HepG2 (cell line): Measurements from ENCODE around the gene HSPE1. TPM values are rescaled to one million over a fixed set of nuclear protein-coding genes. Genes with fewer than 3 reads are reported as not detected.

Experiments used
- CAMTA2 ChIP-seq: sonication (generic); formaldehyde crosslinking; IDR thresholded peaks from 2 replicates; pipeline ENCODE4 v1.4.0; 2020; ENCODE audit warnings: mild to moderate bottlenecking, missing genetic modification reagents, borderline replicate concordance
- GATAD2A ChIP-seq: IDR thresholded peaks from 2 replicates; pipeline ENCODE4 v1.6.1; 2016
- GTF3A ChIP-seq: sonication (generic); formaldehyde crosslinking; conservative IDR thresholded peaks from 2 replicates; pipeline ENCODE4 v1.4.0; 2020; ENCODE audit warnings: mild to moderate bottlenecking, missing genetic modification reagents
- JUND ChIP-seq: sonication (generic); formaldehyde crosslinking; IDR thresholded peaks from 2 replicates; pipeline ENCODE4 v1.8.0; 2022; ENCODE audit warnings: mild to moderate bottlenecking, missing genetic modification reagents
- KDM5A ChIP-seq: fragments of 200-600 bp; sonication (generic); IDR thresholded peaks from 2 replicates; pipeline ENCODE4 v1.7.0; 2018; ENCODE audit warnings: antibody characterized with exemption, mild to moderate bottlenecking, low read length, borderline replicate concordance
- KMT2B ChIP-seq: IDR thresholded peaks from 2 replicates; pipeline ENCODE4 v1.6.1; 2016; ENCODE audit warnings: missing genetic modification reagents, missing compliant biosample characterization
- MXI1 ChIP-seq: IDR thresholded peaks from 3 replicates; pipeline ENCODE4 v1.6.1; 2012; ENCODE audit warnings: low read depth, low read length, inconsistent platforms, borderline replicate concordance
- POLR2G ChIP-seq: fragments of 200-400 bp; formaldehyde crosslinking; IDR thresholded peaks from 2 replicates; pipeline ENCODE4 v1.6.1; 2018; ENCODE audit warnings: mild to moderate bottlenecking, low read depth, low read length, moderate library complexity
- SP140L ChIP-seq: sonication (generic); formaldehyde crosslinking; IDR thresholded peaks from 2 replicates; pipeline ENCODE4 v1.4.0; 2020; ENCODE audit warnings: missing genetic modification reagents, borderline replicate concordance
- ZFP36L1 ChIP-seq: sonication (generic); formaldehyde crosslinking; IDR thresholded peaks from 2 replicates; pipeline ENCODE4 v1.8.0; 2022; ENCODE audit warnings: mild to moderate bottlenecking, missing genetic modification reagents, moderate library complexity
- ZFX ChIP-seq: sonication (generic); formaldehyde crosslinking; IDR thresholded peaks from 2 replicates; pipeline ENCODE4 v1.4.0; 2020; ENCODE audit warnings: mild to moderate bottlenecking, low read depth, missing genetic modification reagents, moderate library complexity
- ZNF292 ChIP-seq: sonication (generic); formaldehyde crosslinking; IDR thresholded peaks from 2 replicates; pipeline ENCODE4 v1.8.1; 2022; ENCODE audit warnings: mild to moderate bottlenecking, low read depth, missing genetic modification reagents, borderline replicate concordance
- ZNF44 ChIP-seq: sonication (generic); formaldehyde crosslinking; IDR thresholded peaks from 2 replicates; pipeline ENCODE4 v1.5.1; 2020; ENCODE audit warnings: mild to moderate bottlenecking, missing genetic modification reagents
- ZNF749 ChIP-seq: sonication (generic); formaldehyde crosslinking; IDR thresholded peaks from 2 replicates; pipeline ENCODE4 v1.8.0; 2022; ENCODE audit warnings: mild to moderate bottlenecking, missing genetic modification reagents, moderate library complexity, borderline replicate concordance
- ZNF773 ChIP-seq: sonication (generic); formaldehyde crosslinking; IDR thresholded peaks from 2 replicates; pipeline ENCODE4 v1.4.0; 2020; ENCODE audit warnings: missing genetic modification reagents, borderline replicate concordance
- polyA plus RNA-seq, 8 experiments: library from polyadenylated mRNA; depleted of rRNA in 3 of 8; stranded (reverse) in 7 of 8; unstranded in 1 of 8; fragments of >200 nt; fragmentation: Illumina TruSeq in 4 of 8; extraction: Trizol in 4 of 8; gene quantifications; 2 replicates each; pipeline versions ENCODE4 v1.2.1 to v1.2.3, GENCODE V29; 2011 to 2016; ENCODE audit warnings: low read depth in 4 of 8, missing spikeins in 1 of 8, mixed read lengths in 1 of 8; ENCODE audit not compliant: insufficient read depth in 1 of 8
- total RNA-seq, 5 experiments: library from RNA; depleted of rRNA; stranded (reverse); fragments of >200 nt; fragmentation: Illumina TruSeq; extraction: Trizol; gene quantifications; 2 replicates each; pipeline ENCODE4 v1.2.3, GENCODE V29; 2016; ENCODE audit warnings: low read depth in 1 of 5
- TF ChIP-seq, protein P1 (sequence below): sonication (generic); formaldehyde crosslinking; IDR thresholded peaks from 2 replicates; pipeline ENCODE4 v1.4.0; 2020; ENCODE audit warnings: missing genetic modification reagents
- TF ChIP-seq, protein P2 (sequence below): sonication (generic); formaldehyde crosslinking; IDR thresholded peaks from 2 replicates; pipeline ENCODE4 v1.4.0; 2020; ENCODE audit warnings: missing genetic modification reagents, borderline replicate concordance
- TF ChIP-seq, protein P3 (sequence below): sonication (generic); formaldehyde crosslinking; IDR thresholded peaks from 2 replicates; pipeline ENCODE4 v1.5.1; 2020; ENCODE audit warnings: missing genetic modification reagents, mild to moderate bottlenecking, borderline replicate concordance
- TF ChIP-seq, protein P4 (sequence below), 2 experiments: sonication (generic) in 1 of 2; formaldehyde crosslinking in 1 of 2; IDR thresholded peaks; 2 replicates each; pipeline versions ENCODE4 v1.4.0 to v1.6.1; 2018 to 2020; ENCODE audit warnings: missing genetic modification reagents in 2 of 2, borderline replicate concordance in 1 of 2, low read depth in 1 of 2, mild to moderate bottlenecking in 1 of 2, missing biosample characterization in 1 of 2
- TF ChIP-seq, protein P5 (sequence below): IDR thresholded peaks from 2 replicates; pipeline ENCODE4 v1.6.1; 2016; ENCODE audit warnings: missing genetic modification reagents, missing compliant biosample characterization

The HSPE1 gene
- total and polyA plus RNA-seq, 2 of the 13 experiments (the other 11 are each of a cell fraction or from before 2014, with no cell fraction given), result 244 to 823 TPM

DNA sequence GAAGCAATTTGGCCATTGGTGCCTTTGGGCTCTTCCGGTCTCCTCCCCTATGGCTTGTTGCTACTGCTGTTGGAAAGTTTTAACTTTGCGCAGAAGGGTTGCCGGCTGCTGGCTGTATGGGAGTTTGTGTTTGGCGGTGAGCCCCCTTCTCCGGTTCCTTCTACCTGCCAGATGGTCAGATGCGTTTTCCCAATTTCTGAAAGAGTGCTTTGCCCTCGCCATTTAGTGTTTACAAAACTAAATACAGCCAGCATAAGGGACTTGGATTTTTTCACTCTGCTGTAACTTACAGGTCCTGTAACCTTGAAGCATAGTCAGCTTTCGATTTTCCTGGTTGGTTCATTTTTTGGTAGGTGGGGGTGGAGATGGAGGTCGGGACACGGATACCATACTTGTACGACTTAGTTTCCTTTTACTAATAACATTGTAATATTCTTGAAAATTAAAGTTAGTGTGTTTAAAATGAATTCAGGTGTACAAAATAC is 46.2 kb upstream of the HSPE1 start (continued):
- TF ChIP-seq MXI1 (peak; percentile 20; the same call in 1 of the 3 replicates), ZNF44 (CRISPR knock-in tag) (0 out of 2 replicates have a peak, but pooled peaks have one; percentile 7), KDM5A (peak; percentile 53; the same call in 1 of the 2 replicates), ZFX (CRISPR knock-in tag) (no peak), CAMTA2 (CRISPR knock-in tag) (no peak), ZFP36L1 (CRISPR knock-in tag) (0 out of 2 replicates have a peak, but pooled peaks have one; percentile 67), ZNF292 (CRISPR knock-in tag) (peak; percentile 27; the same call in 1 of the 2 replicates), SP140L (CRISPR knock-in tag) (0 out of 2 replicates have a peak, but pooled peaks have one; percentile 33), GTF3A (CRISPR knock-in tag) (no peak), KMT2B (peak; percentile 79; the same call in 1 of the 2 replicates), ZNF749 (peak; percentile 68), ZNF773 (no peak), POLR2G (peak; percentile 94), JUND (no peak), GATAD2A (CRISPR knock-in tag) (peak; percentile 29; the same call in 1 of the 2 replicates)
- TF ChIP-seq, protein P1, sequence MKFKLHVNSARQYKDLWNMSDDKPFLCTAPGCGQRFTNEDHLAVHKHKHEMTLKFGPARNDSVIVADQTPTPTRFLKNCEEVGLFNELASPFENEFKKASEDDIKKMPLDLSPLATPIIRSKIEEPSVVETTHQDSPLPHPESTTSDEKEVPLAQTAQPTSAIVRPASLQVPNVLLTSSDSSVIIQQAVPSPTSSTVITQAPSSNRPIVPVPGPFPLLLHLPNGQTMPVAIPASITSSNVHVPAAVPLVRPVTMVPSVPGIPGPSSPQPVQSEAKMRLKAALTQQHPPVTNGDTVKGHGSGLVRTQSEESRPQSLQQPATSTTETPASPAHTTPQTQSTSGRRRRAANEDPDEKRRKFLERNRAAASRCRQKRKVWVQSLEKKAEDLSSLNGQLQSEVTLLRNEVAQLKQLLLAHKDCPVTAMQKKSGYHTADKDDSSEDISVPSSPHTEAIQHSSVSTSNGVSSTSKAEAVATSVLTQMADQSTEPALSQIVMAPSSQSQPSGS (CRISPR knock-in tag), result 0 out of 2 replicates have a peak, but pooled peaks have one; percentile 11
- TF ChIP-seq, protein P2, sequence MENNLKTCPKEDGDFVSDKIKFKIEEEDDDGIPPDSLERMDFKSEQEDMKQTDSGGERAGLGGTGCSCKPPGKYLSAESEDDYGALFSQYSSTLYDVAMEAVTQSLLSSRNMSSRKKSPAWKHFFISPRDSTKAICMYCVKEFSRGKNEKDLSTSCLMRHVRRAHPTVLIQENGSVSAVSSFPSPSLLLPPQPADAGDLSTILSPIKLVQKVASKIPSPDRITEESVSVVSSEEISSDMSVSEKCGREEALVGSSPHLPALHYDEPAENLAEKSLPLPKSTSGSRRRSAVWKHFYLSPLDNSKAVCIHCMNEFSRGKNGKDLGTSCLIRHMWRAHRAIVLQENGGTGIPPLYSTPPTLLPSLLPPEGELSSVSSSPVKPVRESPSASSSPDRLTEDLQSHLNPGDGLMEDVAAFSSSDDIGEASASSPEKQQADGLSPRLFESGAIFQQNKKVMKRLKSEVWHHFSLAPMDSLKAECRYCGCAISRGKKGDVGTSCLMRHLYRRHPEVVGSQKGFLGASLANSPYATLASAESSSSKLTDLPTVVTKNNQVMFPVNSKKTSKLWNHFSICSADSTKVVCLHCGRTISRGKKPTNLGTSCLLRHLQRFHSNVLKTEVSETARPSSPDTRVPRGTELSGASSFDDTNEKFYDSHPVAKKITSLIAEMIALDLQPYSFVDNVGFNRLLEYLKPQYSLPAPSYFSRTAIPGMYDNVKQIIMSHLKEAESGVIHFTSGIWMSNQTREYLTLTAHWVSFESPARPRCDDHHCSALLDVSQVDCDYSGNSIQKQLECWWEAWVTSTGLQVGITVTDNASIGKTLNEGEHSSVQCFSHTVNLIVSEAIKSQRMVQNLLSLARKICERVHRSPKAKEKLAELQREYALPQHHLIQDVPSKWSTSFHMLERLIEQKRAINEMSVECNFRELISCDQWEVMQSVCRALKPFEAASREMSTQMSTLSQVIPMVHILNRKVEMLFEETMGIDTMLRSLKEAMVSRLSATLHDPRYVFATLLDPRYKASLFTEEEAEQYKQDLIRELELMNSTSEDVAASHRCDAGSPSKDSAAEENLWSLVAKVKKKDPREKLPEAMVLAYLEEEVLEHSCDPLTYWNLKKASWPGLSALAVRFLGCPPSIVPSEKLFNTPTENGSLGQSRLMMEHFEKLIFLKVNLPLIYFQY (CRISPR knock-in tag), result no peak
- TF ChIP-seq, protein P3, sequence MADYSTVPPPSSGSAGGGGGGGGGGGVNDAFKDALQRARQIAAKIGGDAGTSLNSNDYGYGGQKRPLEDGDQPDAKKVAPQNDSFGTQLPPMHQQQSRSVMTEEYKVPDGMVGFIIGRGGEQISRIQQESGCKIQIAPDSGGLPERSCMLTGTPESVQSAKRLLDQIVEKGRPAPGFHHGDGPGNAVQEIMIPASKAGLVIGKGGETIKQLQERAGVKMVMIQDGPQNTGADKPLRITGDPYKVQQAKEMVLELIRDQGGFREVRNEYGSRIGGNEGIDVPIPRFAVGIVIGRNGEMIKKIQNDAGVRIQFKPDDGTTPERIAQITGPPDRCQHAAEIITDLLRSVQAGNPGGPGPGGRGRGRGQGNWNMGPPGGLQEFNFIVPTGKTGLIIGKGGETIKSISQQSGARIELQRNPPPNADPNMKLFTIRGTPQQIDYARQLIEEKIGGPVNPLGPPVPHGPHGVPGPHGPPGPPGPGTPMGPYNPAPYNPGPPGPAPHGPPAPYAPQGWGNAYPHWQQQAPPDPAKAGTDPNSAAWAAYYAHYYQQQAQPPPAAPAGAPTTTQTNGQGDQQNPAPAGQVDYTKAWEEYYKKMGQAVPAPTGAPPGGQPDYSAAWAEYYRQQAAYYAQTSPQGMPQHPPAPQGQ (CRISPR knock-in tag), result no peak
- TF ChIP-seq, protein P4, sequence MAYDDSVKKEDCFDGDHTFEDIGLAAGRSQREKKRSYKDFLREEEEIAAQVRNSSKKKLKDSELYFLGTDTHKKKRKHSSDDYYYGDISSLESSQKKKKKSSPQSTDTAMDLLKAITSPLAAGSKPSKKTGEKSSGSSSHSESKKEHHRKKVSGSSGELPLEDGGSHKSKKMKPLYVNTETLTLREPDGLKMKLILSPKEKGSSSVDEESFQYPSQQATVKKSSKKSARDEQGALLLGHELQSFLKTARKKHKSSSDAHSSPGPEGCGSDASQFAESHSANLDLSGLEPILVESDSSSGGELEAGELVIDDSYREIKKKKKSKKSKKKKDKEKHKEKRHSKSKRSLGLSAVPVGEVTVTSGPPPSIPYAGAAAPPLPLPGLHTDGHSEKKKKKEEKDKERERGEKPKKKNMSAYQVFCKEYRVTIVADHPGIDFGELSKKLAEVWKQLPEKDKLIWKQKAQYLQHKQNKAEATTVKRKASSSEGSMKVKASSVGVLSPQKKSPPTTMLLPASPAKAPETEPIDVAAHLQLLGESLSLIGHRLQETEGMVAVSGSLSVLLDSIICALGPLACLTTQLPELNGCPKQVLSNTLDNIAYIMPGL (CRISPR knock-in tag; IDR thresholded peaks at IDR 0.05; ENCODE audit: borderline replicate concordance in 1 of 2, low read depth in 1 of 2), result no peak; a peak in 1 of 4 replicates
- TF ChIP-seq, protein P5, sequence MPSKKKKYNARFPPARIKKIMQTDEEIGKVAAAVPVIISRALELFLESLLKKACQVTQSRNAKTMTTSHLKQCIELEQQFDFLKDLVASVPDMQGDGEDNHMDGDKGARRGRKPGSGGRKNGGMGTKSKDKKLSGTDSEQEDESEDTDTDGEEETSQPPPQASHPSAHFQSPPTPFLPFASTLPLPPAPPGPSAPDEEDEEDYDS (CRISPR knock-in tag), result peak; percentile 60; the same call in 1 of the 2 replicates
